Neural cell (in vitro differentiated cells): ENCODE results near the gene ITFG1.

ENCODE experiments used
- CTCF ChIP-seq: fragments of 450-650 bp; IDR thresholded peaks from 2 replicates; pipeline ENCODE4 v1.5.1; 2014; ENCODE audit warnings: antibody characterized with exemption, mild to moderate bottlenecking, moderate library complexity; ENCODE audit not compliant: poor library complexity, severe bottlenecking
- MXI1 ChIP-seq: fragments of 450-650 bp; conservative IDR thresholded peaks from 2 replicates; pipeline ENCODE4 v1.6.1; 2014; ENCODE audit warnings: antibody characterized with exemption, mild to moderate bottlenecking; ENCODE audit not compliant: poor library complexity, severe bottlenecking
- POLR2AphosphoS5 ChIP-seq: IDR thresholded peaks from 2 replicates; pipeline ENCODE4 v1.6.1; 2012
- RAD21 ChIP-seq: fragments of 450-650 bp; conservative IDR thresholded peaks from 2 replicates; pipeline ENCODE4 v1.6.1; 2014; ENCODE audit warnings: antibody characterized with exemption, mild to moderate bottlenecking, moderate library complexity

DNA sequence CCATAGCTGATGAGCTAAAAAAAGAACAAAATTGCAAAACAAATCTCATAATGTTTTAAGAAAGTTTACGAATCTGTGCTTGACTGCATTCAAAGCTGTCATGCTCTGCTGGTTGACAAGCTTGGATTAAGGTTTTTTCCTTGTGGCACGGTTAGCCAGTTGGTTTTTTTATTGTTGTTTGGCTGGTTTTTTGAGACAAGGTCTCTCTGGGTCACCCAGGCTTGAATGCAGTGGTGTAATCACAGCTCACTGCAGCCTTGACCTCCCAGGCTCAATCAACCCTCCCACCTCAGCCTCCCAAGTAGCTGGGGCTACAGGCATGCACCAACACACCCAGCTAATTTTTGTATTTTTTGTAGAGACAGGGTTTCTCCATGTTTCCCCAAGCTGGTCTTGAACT is 45.9 kb upstream of the ITFG1 start:
- TF ChIP-seq CTCF = no peak
- no peak for TF ChIP-seq RAD21
- no peak for TF ChIP-seq POLR2AphosphoS5
- TF ChIP-seq MXI1 = no peak
